DMS53 (cell line): ENCODE measurements around the gene RPL35A.
"Not testable (repeated sequence)": the region's sequence is repeated elsewhere in the genome, so short reads cannot be mapped to it uniquely, and the experiment has no call there.

Source experiments
- DNase-seq: peaks from one replicate; lab custom pipeline; 2025; lab: John Stamatoyannopoulos, UW

Gene RPL35A

GRCh38 chr3:197952440-197952839 is 2.5 kb downstream of the RPL35A start:
- no peak for DNase-seq

GRCh38 chr3:197953325-197953724 is 3.3 kb downstream of the RPL35A start:
- DNase-seq: no peak

- DNase-seq: no peak
Observed at GRCh38 chr3:197953881-197954280, 3.9 kb downstream of the RPL35A start.

- no peak for DNase-seq
Observed at GRCh38 chr3:197955892-197956477, 6.0 kb downstream of the RPL35A start.

GRCh38 chr3:197956626-197956988 is 6.6 kb downstream of the RPL35A start:
- peak; percentile 42 for DNase-seq

- DNase-seq: no peak
Observed at GRCh38 chr3:197957790-197958133, 7.8 kb downstream of the RPL35A start.

- no peak for DNase-seq
Observed at GRCh38 chr3:197958346-197958745, 8.4 kb downstream of the RPL35A start.

- not testable (repeated sequence) for DNase-seq
Observed at GRCh38 chr3:197958848-197959247, 8.9 kb downstream of the RPL35A start.

- peak; percentile 37 for DNase-seq
Observed at GRCh38 chr3:197959500-197959890, 9.5 kb downstream of the RPL35A start.

- DNase-seq: peak; percentile 97
Observed at GRCh38 chr3:197959891-197960693, 10.1 kb downstream of the RPL35A start, which contains the start of gene LMLN. LMLN (plus strand) TSS chr3:197960217; CDS start chr3:197960246, 29 bp downstream.

- DNase-seq: no peak
Observed at GRCh38 chr3:197960694-197961581, 10.9 kb downstream of the RPL35A start.

- DNase-seq: no peak
Observed at GRCh38 chr3:197961582-197961945, 11.6 kb downstream of the RPL35A start.

GRCh38 chr3:197963019-197963637 is 13.1 kb downstream of the RPL35A start:
- no peak for DNase-seq

GRCh38 chr3:197967337-197967989 is 17.5 kb downstream of the RPL35A start:
- DNase-seq: not testable (repeated sequence)

GRCh38 chr3:197970588-197970987 is 20.6 kb downstream of the RPL35A start:
- DNase-seq: no peak

- no peak for DNase-seq
Observed at GRCh38 chr3:197974016-197974415, 24.0 kb downstream of the RPL35A start.

- DNase-seq: no peak
Observed at GRCh38 chr3:197975311-197975710, 25.3 kb downstream of the RPL35A start.

- DNase-seq: no peak
Observed at GRCh38 chr3:197983076-197983475, 33.1 kb downstream of the RPL35A start.

- DNase-seq: no peak
Observed at GRCh38 chr3:197989651-197990050, 39.7 kb downstream of the RPL35A start.

- peak; percentile 29 for DNase-seq
Observed at GRCh38 chr3:197994736-197995135, 44.7 kb downstream of the RPL35A start.

- no peak for DNase-seq
Observed at GRCh38 chr3:197996855-197997254, 46.9 kb downstream of the RPL35A start.

GRCh38 chr3:197997936-197998335 is 47.9 kb downstream of the RPL35A start:
- no peak for DNase-seq
